Fibroblast of skin of left quadriceps (primary cell): Measurements from ENCODE around the gene ZNF547.

Experiments
- DNase-seq, 2 experiments: peaks; one replicate each; pipeline ENCODE4 v3.0.0-alpha.2; 2013; ENCODE audit warnings: low read depth in 2 of 2

ZNF547 gene

DNA sequence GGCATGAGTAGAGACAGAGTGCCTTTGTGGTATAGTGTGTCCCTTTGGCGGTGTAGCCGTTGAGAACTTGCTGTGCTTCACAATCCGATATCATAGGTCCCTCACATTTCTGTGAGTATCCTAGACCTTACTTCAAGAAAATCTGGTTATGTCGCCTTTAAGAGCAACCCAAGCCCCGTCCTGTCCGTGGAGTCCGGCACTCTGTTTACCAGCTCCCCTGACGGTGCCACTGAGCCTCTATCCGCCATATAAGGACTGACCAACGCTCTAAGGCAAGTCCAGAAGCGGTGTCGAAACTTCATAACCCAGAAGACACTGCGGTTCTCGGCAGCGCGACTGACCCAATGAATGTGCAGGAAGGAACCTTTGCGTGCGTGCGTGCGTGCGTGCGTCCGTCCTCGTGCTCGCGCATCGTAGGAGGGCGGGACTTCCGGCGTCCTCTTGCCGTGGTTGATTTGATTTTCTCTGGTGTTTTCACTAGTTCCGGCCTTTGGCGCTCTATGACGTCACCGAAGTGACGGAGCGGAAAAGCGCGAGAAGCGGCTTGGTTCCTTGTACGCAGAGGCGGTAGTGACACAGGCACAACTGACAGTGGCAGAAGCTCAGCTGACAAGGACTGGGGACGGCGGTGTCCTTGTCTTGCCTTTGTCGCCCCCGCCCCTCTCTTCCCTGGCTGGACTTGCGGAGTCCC lies at the start of gene ZNF547, which contains the start of gene TRAPPC2B:
TSS of gene ZNF547 (plus strand) at position 555 of the 691 bp plus-strand sequence. CDS start 5,005 bp downstream, outside the sequence.
TSS of gene TRAPPC2B (plus strand) at position 555 of the 691 bp plus-strand sequence. CDS start 1,283 bp downstream, outside the sequence.
- DNase-seq, result peak; percentile 99

DNA sequence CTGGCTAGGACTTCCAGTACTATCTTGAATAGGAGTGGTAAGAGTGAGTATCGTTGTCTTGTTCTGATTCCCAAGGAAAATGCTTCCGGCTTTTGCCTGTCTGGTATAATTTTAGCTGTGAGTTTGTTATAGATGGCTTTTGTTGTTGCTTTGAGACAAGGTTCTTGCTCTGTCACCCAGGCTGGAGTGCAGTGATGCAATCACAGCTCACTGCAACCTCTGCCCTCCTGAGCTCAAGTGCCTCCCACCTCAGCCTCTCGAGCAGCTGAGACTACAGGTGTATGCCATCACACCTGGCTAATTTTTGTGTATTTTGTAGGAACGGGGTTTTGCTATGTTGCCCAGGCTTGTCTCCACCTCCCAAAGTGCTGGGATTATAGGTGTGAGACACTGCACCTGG lies 49.2 kb upstream of the ZNF547 start:
- no peak for DNase-seq

DNA sequence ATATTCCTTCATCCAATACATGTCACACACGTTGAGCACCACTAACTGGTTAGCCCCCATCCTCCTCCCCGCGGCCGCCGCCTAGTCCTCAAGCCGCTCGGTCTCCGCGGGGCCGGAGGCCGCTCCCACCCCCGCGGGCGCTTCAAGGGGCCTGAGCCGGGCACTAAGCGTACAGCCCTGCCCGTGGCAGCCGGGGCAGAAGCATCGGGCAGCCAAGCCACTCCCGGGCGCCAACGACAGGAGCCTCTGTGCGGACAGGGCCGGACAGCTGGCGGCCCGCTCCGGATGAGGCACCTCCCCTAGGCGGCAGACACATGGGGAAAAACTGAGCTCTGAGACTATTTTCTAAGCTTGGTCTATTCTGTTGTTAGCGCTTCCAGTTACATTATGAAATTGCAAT lies 45.8 kb upstream of the ZNF547 start:
- DNase-seq, result no peak

DNA sequence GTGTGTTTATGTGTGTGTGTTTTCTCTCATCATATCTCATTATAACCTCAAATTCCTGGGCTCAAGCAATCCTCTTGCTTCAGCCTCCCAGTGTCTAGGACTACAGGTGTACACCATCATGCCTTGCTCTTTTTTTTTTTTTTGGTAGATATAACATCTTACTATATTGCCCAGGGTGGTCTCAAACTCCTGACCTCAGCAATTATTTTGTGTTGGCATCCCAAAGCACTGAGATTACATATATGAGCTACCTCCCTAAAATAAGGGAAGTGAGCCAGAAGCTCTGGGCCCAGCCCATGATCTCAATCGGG lies 43.5 kb upstream of the ZNF547 start:
- DNase-seq, result no peak

DNA sequence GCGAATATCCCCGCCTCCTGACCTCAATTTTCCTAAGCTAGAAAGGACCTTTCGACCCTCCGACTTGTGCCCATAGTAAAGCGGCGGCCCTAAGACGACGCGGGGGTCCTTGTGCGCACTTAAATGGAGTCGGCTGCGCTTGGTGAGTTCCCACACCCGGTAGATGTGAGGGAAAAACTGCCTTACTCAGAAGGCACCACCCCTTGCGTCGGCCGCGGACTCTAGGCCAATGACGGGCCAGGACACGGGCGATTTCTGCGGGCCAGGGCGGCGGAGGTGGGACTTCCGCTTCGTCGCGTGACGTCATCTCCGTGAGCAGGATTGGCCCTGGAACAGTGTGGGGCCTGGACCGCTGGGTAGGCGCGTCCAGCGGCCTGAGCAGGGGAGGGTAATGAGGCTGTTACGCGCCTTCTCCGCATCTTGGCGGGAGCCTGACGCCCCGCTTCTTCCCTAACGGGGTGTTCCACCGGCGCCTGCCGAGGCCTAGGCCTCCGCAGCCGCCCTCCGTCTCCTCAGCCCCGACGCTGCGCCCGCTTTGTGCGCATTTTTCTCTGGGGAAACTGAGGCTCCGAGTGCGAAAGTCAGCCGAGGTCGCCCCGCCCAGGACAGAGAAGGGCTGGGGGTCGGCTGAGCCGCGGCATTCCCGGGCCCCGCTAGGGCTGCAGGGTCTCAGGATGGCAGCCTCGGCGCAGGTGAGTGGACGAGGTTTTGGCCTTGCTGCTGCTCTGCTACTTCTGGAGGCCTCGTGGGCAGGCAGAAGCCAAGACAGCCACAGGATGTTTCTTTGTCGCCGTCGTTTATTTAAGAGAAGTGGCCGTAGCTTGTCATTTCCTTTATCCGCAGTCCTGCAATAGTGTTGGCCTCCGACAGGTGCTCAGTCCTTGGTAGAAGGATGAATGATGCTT lies 42.9 kb upstream of the ZNF547 start, which contains the start of gene ZNF543:
TSS of gene ZNF543 (plus strand) at position 293 of the 905 bp plus-strand sequence. CDS start at position 675, 382 bp downstream.
- peak; percentile 90 to 91 for DNase-seq

DNA sequence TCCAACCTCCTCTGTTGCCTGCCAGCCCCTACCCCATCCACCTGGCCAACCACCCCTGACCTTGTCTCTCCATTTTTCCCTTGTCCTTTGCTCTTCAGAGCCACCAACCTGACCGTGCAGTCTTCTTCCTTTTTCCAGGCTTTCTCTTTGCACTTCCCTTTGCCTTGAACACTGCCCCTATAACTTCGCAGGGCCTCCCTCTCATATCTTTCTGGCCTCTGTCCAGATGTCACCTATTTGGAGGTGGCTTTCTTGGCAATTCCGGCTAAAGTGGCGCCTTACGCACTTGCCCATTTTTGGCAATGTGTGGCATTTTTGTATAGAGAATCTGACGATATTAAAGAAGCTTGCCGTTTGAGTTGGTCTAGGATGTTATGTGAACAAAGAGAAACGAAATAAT lies 42.2 kb upstream of the ZNF547 start:
- no peak for DNase-seq

DNA sequence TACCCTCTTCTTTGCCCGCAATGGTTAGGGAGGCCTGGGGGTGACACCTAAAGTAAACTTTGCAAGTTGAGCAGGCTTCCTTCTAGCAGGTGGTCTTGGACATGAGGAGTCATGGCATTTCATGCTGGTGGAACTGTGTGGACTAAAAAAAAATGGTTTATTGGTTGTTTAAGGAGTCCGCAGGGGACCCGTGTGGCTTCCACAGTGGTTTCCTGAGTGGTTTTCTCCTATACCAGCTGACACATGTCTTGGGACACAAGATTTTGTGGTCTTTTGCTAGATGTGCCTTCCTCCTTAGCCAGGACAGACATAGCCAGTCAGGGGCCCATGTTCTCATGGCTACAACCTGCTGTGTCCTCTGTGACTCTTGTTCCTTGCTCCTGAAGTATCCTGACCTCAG lies 41.6 kb upstream of the ZNF547 start:
- DNase-seq, result no peak

DNA sequence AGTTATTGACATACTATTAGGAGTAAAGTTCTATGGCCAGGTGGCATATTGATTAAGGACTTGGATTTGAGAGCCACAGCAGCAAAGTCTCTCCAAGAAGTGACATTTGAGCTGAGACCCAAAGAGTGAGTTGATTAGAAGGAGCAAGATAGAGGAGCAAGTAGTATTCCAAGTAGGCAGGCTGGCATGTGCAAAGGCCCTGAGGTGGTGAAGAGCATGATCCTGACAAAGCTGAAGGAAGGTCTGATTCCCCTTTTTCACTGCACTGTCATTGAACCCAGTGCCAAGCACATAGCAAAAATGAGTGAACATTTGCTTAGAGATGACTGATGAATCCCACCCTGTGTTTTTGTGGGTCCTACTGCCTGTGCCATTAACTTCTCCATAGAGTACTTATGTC lies 38.4 kb upstream of the ZNF547 start:
- no peak for DNase-seq

DNA sequence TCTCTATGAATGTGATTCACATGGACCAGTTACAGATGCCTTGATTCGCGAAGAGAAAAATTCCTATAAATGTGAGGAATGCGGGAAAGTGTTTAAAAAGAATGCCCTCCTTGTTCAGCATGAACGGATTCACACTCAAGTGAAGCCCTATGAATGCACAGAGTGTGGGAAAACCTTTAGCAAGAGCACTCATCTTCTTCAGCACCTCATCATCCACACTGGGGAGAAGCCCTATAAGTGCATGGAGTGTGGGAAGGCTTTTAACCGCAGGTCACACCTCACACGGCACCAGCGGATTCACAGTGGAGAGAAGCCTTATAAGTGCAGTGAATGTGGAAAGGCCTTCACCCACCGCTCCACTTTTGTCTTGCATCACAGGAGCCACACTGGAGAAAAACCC lies 35.4 kb upstream of the ZNF547 start:
- no peak for DNase-seq

DNA sequence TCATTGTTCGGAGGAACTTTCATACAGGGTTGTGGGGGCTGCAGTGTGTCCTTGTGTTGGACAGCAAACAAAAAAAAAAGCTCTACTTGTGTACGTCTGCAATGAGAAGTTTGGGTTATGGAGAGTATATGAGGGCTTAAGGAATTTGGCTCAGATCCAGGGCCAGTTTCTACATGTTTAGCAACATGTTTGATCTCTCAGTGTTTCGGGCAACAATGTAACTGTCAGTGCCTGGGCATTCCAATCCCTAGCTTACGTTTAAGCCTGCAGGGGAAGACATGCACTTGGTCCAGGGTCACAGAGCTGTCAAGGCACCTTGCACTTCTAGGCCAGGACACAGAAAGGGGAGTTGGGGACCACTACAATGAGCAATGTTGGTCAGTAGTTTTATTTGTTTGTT lies 29.2 kb upstream of the ZNF547 start:
- no peak for DNase-seq

DNA sequence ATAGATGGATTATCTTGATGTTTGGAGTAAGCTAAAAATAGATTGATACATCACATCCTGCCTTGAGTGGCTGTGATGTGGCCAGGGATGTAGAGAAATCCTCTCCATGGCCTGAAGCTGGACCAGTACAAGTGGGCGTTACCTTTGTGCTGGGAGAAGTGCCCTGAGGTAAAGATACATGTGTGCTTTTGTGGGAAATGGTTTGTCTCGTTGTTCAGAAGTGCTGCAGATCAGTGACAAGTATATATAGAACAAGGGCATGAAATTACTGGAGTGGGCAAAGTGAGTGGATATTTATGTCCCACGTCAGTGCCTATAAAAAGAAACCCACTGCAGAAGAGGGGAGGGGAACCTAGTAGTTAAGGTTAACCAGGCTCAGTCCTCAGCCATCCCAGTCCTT lies 24.5 kb upstream of the ZNF547 start:
- no peak for DNase-seq

DNA sequence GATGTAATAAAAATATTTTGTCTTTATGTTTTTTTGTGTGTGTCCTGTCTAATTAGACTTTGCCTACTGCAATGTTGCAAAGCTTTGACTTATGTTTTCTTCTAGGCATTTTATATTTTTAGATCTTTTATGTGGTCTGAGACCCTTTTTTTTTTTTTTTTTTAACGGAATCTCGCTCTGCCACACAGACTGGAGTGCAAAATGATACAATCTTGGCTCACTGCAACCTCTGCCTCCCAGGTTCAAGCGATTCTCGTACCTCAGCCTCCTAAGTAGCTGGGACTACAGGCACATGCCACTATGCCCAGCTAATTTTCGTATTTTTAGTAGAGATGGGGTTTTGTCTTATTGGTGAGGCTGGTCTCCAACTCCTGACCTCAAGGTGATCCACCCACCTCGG lies 20.8 kb upstream of the ZNF547 start:
- DNase-seq, result no peak

DNA sequence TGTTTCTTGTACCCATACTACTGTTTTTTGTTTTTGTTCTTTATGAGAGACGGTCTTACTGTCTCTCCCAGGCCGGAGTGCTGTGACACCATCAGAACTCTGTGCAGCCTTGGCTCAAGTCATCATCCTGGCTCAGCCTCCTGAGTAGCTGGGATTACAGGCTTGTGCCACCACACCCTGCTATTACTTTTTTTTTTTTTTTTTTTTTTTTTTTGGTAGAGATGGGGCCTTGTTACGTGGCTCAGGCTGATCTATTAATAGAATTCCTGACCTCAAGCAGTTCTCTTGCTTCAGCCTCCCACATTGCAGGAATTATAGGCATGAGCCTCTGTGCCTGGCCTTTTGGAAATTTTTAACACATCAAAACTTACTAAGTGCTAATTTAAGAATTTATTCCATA lies 15.2 kb upstream of the ZNF547 start:
- DNase-seq, result no peak

DNA sequence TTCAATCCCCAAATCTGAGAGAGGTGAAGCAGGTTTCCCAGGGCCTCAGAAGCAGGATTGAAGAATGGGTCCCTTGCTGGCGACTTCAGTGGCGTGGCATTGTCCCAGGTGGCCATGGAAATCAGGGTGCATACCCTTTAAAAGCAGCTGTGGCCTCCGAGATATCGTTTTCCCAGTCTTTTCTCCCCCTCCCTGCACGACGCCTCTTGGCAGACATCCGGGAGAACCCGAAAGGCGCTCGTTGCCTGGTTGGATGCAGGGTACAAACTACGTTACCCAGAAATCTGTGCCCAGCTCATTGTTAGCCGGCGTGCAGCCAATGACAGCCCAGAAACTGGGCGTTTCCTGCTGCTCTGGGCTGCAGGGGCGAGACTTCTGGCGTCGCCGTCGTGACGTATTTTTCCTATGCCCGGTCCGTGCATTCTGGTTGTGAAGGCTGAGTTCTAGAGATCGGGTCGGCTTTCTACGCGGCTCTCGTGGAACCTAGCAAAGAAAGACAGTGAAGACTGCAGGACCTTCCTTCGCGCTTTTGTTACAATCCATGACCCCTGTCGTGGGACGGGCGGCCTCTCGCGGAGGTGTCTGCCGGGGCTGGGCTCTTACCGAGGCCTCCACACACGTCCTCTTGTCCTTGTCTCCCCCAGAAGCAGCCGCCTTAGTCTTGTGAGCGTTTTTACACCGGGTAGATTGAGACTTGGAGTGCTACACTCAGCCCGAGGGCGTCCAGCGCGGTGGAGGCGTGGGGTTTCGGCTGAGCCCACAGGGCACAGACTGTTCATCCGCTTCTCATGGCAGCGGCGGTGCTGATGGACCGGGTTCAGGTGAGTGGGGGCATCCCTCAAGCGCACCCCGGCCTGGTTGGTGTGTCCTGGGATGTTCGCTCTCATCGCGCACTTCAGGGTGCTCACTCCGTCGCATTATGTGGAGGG lies 12.2 kb upstream of the ZNF547 start, which contains the start of gene ZNF304:
TSS of gene ZNF304 (plus strand) at position 395 of the 929 bp plus-strand sequence. CDS start at position 789, 394 bp downstream.
- DNase-seq, result peak; percentile 93 to 94

DNA sequence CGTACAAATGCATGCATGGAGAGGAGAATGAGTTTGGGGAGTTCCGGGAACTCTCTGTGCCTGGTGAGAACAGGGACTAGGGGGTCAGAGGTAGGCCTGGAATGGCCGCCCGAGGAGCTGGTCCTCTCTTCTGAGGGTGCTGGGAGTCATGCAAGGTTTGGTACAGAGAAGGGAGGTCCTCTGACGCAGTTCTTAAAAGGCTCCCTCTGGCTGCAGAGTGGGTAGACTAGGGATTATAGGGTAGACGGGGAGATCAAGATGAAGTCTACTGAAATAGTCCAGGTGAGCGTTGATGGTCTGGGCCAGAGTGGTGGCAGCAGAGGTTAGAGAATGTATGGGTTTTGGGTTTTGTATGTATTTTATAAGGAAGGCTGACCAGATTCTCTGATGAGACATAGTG lies 11.5 kb upstream of the ZNF547 start:
- no peak for DNase-seq

DNA sequence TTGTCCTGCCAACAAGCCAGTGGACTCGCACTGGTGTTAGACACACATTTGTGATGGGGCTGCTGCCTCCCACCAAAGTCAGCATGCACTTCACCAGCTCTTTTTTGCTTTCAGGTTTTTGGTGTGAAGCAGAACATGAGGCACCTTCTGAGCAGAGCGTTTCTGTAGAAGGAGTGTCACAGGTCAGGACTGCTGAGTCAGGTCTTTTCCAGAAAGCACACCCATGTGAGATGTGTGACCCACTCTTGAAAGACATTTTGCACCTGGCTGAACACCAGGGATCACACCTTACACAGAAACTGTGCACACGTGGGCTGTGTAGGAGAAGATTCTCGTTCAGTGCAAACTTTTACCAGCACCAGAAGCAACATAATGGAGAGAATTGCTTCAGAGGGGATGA lies 7.4 kb upstream of the ZNF547 start:
- no peak for DNase-seq

DNA sequence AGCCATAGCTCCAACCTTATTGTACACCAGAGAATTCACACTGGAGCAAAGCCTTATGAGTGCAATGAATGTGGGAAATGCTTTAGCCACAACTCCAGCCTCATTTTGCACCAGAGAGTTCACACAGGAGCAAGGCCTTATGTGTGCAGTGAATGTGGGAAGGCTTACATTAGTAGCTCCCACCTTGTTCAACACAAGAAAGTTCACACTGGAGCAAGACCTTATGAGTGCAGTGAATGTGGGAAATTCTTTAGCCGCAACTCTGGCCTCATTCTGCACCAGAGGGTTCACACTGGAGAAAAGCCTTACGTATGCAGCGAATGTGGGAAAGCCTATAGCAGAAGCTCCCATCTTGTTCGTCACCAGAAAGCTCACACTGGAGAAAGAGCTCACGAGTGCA lies 5.9 kb upstream of the ZNF547 start:
- DNase-seq, result no peak

DNA sequence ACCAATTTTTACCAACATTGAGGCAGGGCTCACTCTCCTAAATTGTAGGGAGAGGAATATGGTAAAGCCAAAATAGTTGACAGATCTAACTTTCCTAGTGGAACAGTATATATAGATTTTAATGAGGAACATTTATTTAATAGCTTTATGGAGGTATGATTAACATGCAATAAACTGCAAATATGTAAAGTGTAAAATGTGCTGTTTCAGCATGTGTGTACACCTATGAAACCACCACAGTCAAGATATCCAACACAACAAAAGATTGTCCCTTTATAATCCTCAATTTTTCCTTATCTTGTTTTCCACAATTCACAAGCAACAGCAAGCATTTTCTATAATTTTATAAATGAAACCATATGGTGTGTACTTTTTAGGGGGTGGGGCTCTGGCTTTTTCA lies 4.1 kb upstream of the ZNF547 start:
- no peak for DNase-seq

DNA sequence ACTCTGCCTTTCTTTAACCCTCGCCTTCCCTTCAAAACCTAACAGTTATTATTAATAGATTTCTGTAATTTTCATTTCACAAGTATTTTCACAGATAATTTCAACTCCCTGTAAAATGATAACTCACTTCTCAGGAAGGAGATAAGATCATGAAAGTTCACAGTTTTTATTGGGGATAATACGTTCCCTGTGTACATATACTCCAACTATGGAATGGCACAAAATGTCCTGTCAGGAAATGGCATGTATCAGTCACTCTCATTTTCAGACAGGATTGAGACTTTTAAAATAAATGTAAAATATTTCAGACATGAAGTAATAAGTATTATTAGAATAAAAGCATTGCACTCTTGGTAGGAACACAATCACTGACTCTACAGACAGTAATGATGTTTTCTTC lies 932 bp upstream of the ZNF547 start:
- DNase-seq, result no peak

DNA sequence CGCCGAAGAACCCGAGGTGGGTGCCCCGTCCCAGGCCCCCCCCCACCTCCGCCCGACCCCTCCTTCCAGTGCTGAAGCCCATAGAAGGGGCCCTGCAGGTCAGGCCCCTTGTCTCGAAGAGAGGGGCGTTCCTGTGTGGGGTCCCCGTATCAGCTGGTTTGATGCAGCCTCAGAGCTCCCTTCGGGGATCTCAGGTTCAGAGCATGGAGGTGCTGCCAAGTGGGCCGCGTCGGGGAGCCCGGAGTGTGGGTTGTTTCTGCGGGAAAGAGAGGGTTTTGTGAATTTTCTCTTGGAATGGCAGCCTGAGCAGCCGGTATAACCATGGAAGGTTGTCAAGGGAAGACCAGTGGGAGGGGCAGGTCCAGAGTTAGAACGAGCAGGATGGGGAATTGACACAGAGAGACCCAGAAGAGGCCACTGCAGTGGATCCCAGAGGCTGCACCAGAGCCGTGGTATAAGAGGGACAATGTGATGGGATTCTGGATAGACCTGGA lies 384 bp downstream of the ZNF547 start:
- no peak for DNase-seq

DNA sequence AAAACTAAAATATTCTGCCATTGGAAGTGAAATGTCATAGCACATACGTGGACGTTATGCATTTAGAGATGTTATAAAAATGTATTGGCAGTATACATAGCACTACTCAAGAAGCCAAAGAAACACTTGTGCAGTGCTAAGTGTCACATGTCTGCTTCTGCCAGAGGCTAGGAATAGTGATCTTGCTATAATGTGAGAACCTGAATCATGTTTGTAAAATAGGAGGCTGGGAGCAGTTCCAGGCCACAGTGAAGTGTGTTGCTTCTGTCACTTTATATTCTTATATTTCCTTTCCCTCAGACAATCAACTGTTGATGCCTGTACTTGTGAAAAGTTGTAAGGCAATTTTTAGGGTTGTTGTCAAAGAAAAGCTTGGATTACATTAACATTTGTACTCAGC lies 3.4 kb downstream of the ZNF547 start:
- DNase-seq, result no peak

DNA sequence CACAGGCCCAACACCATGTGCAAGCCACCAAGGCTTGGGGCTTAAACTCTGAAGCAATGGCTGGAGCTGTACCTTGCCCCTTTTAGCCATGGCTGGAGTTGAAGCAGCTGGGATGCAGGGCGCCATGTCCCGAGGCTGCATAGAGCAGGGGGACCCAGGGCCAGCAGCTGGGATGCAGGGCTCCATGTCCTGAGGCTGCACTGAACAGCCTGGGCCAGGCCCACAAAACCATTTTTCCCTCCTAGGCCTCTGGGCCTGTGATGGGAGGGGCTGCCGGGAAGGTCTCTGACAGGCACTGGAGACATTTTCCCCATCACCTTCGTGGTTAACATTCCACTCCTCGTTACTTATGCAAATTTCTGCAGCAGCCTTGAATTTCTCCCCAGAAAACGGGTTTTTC lies 10.8 kb downstream of the ZNF547 start:
- DNase-seq, result no peak
